Measurements from ENCODE around the gene EIF2B5. TPM values are rescaled to one million over a fixed set of nuclear protein-coding genes. Genes with fewer than 3 reads are reported as not detected.
A peak's percentile ranks its signal among the peaks of the same experiment; 100 is the strongest.

The EIF2B5 gene
- total and polyA plus RNA-seq, 9 of the 15 experiments (the other 6 are each of a cell fraction or from before 2014, with no cell fraction given) = 19.1 to 92.4 (median 74.0) TPM

- TF ChIP-seq NFE2 (IDR thresholded peaks at IDR 0.05; ENCODE audit: low read depth) = no peak
- TF ChIP-seq CBX3 (IDR thresholded peaks at IDR 0.05; ENCODE audit: borderline replicate concordance in 1 of 2, low read length in 2 of 2) = no peak
- no peak for TF ChIP-seq ZNF644 (tag; IDR thresholded peaks at IDR 0.05; ENCODE audit: low read depth)
- TF ChIP-seq TFAM (CRISPR knock-in tag; conservative IDR thresholded peaks at IDR 0.05) = no peak
- TF ChIP-seq TCF3 (CRISPR knock-in tag; IDR thresholded peaks at IDR 0.05) = 0 out of 2 replicates have a peak, but pooled peaks have one; percentile 26
- TF ChIP-seq PTTG1 (tag; IDR thresholded peaks at IDR 0.05; ENCODE audit: low read depth) = no peak
- TF ChIP-seq, protein P1, sequence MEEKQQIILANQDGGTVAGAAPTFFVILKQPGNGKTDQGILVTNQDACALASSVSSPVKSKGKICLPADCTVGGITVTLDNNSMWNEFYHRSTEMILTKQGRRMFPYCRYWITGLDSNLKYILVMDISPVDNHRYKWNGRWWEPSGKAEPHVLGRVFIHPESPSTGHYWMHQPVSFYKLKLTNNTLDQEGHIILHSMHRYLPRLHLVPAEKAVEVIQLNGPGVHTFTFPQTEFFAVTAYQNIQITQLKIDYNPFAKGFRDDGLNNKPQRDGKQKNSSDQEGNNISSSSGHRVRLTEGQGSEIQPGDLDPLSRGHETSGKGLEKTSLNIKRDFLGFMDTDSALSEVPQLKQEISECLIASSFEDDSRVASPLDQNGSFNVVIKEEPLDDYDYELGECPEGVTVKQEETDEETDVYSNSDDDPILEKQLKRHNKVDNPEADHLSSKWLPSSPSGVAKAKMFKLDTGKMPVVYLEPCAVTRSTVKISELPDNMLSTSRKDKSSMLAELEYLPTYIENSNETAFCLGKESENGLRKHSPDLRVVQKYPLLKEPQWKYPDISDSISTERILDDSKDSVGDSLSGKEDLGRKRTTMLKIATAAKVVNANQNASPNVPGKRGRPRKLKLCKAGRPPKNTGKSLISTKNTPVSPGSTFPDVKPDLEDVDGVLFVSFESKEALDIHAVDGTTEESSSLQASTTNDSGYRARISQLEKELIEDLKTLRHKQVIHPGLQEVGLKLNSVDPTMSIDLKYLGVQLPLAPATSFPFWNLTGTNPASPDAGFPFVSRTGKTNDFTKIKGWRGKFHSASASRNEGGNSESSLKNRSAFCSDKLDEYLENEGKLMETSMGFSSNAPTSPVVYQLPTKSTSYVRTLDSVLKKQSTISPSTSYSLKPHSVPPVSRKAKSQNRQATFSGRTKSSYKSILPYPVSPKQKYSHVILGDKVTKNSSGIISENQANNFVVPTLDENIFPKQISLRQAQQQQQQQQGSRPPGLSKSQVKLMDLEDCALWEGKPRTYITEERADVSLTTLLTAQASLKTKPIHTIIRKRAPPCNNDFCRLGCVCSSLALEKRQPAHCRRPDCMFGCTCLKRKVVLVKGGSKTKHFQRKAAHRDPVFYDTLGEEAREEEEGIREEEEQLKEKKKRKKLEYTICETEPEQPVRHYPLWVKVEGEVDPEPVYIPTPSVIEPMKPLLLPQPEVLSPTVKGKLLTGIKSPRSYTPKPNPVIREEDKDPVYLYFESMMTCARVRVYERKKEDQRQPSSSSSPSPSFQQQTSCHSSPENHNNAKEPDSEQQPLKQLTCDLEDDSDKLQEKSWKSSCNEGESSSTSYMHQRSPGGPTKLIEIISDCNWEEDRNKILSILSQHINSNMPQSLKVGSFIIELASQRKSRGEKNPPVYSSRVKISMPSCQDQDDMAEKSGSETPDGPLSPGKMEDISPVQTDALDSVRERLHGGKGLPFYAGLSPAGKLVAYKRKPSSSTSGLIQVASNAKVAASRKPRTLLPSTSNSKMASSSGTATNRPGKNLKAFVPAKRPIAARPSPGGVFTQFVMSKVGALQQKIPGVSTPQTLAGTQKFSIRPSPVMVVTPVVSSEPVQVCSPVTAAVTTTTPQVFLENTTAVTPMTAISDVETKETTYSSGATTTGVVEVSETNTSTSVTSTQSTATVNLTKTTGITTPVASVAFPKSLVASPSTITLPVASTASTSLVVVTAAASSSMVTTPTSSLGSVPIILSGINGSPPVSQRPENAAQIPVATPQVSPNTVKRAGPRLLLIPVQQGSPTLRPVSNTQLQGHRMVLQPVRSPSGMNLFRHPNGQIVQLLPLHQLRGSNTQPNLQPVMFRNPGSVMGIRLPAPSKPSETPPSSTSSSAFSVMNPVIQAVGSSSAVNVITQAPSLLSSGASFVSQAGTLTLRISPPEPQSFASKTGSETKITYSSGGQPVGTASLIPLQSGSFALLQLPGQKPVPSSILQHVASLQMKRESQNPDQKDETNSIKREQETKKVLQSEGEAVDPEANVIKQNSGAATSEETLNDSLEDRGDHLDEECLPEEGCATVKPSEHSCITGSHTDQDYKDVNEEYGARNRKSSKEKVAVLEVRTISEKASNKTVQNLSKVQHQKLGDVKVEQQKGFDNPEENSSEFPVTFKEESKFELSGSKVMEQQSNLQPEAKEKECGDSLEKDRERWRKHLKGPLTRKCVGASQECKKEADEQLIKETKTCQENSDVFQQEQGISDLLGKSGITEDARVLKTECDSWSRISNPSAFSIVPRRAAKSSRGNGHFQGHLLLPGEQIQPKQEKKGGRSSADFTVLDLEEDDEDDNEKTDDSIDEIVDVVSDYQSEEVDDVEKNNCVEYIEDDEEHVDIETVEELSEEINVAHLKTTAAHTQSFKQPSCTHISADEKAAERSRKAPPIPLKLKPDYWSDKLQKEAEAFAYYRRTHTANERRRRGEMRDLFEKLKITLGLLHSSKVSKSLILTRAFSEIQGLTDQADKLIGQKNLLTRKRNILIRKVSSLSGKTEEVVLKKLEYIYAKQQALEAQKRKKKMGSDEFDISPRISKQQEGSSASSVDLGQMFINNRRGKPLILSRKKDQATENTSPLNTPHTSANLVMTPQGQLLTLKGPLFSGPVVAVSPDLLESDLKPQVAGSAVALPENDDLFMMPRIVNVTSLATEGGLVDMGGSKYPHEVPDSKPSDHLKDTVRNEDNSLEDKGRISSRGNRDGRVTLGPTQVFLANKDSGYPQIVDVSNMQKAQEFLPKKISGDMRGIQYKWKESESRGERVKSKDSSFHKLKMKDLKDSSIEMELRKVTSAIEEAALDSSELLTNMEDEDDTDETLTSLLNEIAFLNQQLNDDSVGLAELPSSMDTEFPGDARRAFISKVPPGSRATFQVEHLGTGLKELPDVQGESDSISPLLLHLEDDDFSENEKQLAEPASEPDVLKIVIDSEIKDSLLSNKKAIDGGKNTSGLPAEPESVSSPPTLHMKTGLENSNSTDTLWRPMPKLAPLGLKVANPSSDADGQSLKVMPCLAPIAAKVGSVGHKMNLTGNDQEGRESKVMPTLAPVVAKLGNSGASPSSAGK (IDR thresholded peaks at IDR 0.05) = no peak
- TF ChIP-seq KHSRP (IDR thresholded peaks at IDR 0.05) = no peak
- TF ChIP-seq CSDE1 (IDR thresholded peaks at IDR 0.05) = no peak
- TF ChIP-seq YBX1 (IDR thresholded peaks at IDR 0.05) = no peak
- 0 out of 2 replicates have a peak, but pooled peaks have one; percentile 34 for TF ChIP-seq CBFA2T2 (conservative IDR thresholded peaks at IDR 0.05)
- TF ChIP-seq, protein P2, sequence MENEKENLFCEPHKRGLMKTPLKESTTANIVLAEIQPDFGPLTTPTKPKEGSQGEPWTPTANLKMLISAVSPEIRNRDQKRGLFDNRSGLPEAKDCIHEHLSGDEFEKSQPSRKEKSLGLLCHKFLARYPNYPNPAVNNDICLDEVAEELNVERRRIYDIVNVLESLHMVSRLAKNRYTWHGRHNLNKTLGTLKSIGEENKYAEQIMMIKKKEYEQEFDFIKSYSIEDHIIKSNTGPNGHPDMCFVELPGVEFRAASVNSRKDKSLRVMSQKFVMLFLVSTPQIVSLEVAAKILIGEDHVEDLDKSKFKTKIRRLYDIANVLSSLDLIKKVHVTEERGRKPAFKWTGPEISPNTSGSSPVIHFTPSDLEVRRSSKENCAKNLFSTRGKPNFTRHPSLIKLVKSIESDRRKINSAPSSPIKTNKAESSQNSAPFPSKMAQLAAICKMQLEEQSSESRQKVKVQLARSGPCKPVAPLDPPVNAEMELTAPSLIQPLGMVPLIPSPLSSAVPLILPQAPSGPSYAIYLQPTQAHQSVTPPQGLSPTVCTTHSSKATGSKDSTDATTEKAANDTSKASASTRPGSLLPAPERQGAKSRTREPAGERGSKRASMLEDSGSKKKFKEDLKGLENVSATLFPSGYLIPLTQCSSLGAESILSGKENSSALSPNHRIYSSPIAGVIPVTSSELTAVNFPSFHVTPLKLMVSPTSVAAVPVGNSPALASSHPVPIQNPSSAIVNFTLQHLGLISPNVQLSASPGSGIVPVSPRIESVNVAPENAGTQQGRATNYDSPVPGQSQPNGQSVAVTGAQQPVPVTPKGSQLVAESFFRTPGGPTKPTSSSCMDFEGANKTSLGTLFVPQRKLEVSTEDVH (IDR thresholded peaks at IDR 0.05; ENCODE audit: low read depth, partially characterized antibody) = no peak
- TF ChIP-seq RBM15 (IDR thresholded peaks at IDR 0.05; ENCODE audit: insufficient read depth, low read length) = no peak
- no peak for TF ChIP-seq NBN (IDR thresholded peaks at IDR 0.05; ENCODE audit: low read depth)
- TF ChIP-seq SMAD4 (CRISPR knock-in tag; conservative IDR thresholded peaks at IDR 0.05) = no peak
- TF ChIP-seq TAL1 (IDR thresholded peaks at IDR 0.05) = peak; percentile 29; the same call in 1 of the 2 replicates
These were observed 49.5 kb downstream of the EIF2B5 start (continued) for GRCh38 chr3:184184546-184185230.
